GM19452 (cell line): ENCODE results near the gene KCNJ8.
"Not testable (repeated sequence)": the region's sequence is repeated elsewhere in the genome, so short reads cannot be mapped to it uniquely, and the experiment has no call there.

ENCODE experiments used
- ATAC-seq: cut with Tn5 transposase; IDR thresholded peaks from one replicate; pipeline ENCODE4 v1.9.1; 2021; ENCODE audit not compliant: unreplicated experiment

The KCNJ8 gene

DNA sequence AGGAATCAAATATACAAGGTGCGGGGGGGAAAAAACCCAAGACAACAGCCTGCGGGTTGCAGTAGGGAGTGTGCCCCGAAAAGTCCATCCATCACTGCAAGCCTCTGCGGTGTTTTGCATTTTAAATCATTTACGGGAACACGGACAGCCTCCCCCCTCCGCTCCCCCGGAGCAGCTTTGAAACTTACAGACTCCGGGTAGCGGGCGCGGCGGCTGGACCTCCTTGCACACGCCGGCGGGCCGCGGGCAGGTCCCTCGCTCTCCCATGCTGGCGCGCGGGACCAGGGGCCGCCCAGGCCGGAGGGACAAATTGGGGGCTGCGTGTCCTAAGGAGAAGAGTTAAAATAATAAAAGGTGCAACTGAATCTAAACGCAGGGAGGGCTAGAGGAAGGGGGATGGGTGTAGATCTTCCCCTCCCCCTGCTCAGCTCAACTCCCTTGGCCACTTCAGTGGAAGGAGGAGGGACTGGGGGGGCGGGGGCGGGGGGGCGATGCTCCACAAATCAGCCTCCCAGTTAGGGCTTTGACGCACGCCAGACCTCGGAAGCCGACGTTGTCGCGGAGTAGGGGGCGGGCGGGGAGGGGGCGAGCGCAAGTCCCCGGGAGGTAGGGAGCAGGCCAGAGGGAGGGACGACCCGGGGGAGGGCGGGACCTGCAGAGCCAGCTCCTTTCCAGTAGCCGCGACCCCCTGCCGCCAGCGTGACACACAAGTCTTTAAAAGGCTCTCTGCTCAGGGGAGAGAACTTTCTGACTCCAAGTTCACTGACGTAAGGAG, at the start of gene KCNJ8:
Gene KCNJ8 (minus strand): TSS at position 349 of the 775 bp plus-strand sequence. CDS start 1,090 bp downstream, outside the sequence.
- no peak for ATAC-seq

DNA sequence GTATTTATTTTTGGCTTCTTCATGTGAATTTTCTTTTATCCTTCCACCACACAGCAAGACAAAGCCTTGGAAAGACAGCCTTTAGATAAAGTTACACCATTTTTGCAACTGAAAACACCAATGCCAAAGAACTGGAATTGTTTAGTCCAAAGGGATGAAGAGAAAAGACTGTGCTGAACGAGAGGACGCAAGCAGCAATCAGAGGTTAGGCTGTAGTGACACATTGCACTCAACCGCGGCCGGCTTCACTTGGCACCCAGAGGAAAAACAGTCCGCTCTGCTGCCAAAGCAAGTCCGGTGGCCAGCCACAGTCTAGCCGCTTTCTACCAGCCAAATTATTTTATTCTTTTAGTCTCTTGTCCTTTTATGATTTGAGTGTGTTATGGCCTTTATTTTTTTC, 49.1 kb upstream of the KCNJ8 start:
- no peak for ATAC-seq

- no peak for ATAC-seq
These were observed 45.2 kb upstream of the KCNJ8 start for GRCh38 chr12:21819678-21820077.

GRCh38 chr12:21819236-21819635, 44.7 kb upstream of the KCNJ8 start:
- no peak for ATAC-seq

DNA sequence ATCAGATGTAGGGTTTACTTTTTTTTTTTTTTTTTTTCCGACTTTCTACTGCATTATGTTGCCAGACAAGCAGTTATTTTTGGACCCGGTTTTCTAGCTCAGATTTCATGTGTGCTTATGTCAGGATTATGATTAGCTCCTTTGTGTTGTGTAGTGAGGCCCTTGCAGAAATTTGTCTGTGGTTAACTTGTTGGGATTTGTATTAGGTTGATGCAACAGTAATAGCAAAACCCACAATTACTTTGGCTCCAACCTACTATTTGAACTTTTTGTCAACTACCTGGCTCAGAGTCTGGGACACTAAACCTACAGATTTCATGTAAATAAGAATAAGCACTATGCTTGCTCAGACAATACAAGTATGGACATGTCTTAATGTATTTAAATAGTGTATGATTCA, 44.1 kb upstream of the KCNJ8 start:
- no peak for ATAC-seq

DNA sequence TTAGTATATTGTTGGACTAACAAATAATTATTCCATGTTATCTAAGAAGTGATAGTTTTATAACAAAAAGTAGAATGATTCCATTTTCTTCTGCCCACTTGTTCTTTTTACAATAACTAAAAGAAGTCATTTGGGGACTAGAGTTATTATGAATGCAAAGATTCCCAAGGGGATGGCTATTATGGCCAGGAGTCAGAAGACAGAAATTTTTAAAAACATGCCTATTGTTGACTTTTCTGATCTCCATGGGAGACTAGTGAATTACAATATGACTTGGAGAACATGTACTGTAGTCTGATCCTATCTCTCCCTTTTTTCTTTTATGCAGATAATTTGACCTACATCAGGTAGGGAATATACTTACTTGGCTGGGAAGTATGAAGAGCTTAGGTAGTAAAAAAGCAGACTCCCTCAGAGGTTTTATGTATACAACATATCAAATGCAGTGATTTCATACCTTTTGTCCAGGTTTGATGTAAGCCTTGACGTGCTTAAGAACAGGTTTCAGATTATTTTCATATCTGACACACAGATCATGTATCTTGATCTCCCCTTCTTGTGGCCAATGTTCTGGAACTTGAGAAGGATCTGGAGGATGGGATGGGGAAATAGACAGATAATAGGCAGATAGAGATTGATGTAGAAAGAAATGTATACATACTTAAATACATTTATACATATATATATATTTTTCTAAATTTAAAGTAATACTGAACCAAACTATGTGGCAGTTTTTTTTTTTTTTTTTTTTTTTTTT, 41.0 kb upstream of the KCNJ8 start:
- ATAC-seq = no peak

- no peak for ATAC-seq
These were observed 40.3 kb upstream of the KCNJ8 start for GRCh38 chr12:21814814-21815213.

GRCh38 chr12:21814327-21814726, 39.8 kb upstream of the KCNJ8 start:
- no peak for ATAC-seq

- ATAC-seq = no peak
These were observed 39.2 kb upstream of the KCNJ8 start for GRCh38 chr12:21813751-21814150.

- ATAC-seq = no peak
These were observed 38.6 kb upstream of the KCNJ8 start for GRCh38 chr12:21813125-21813524.

DNA sequence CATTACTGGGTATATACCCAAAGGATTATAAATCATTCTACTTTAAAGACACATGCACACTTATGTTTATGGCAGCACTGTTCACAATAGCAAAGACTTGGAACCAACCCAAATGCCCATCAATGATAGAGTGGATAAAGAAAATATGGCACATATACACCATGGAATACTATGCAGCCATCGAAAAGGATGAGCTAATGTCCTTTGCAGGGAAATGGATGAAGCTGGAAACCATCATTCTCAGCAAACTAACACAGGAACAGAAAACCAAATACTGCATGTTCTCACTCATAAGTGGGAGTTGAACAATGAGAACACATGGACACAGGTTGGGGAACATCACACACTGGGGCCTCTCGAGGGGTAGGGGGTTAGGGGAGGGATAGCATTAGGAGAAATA, 37.8 kb upstream of the KCNJ8 start:
- not testable (repeated sequence) for ATAC-seq

DNA sequence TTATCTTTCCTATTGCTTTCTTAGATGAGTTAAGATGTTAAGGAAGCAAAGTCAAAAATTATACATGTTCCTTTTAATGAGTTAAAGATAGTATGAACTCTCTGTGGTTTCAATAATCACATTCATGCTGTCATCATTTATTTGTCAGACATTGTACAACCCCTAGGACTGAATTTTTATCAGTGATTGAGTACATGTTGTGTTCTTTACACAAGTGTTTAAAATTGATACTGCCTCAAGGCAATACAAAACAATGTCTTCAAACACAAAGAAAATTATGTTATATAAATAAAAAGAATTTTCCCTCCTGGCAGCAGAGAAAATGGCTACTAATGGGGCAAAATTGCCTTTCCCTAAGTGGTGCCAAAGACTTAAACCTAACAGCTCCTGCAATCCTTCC, 34.6 kb upstream of the KCNJ8 start:
- no peak for ATAC-seq

DNA sequence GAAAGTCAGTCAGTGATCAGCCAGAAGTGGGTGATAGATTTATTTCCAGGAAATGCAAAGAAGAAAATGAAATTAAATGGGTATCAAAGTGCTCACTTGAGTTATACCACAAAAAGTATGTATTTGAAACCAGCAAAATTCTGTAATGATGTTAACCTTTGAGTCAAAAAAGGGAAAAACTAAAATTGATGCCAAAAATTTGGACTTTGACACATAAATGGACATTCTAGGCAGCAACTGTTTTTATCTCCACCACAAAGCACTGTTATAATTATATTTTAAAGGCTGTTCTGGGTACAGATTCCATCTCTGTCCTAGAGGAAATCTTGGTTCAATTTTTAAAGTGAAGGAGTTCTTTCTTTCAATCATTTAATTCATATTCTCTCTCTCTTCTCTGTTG, 31.7 kb upstream of the KCNJ8 start:
- ATAC-seq = no peak

- ATAC-seq = no peak
These were observed 27.2 kb upstream of the KCNJ8 start for GRCh38 chr12:21801522-21802288.

GRCh38 chr12:21800011-21800410, 25.5 kb upstream of the KCNJ8 start:
- no peak for ATAC-seq

- ATAC-seq = no peak
These were observed 23.0 kb upstream of the KCNJ8 start for GRCh38 chr12:21797539-21797938.

- no peak for ATAC-seq
These were observed 21.3 kb upstream of the KCNJ8 start for GRCh38 chr12:21795648-21796328.

DNA sequence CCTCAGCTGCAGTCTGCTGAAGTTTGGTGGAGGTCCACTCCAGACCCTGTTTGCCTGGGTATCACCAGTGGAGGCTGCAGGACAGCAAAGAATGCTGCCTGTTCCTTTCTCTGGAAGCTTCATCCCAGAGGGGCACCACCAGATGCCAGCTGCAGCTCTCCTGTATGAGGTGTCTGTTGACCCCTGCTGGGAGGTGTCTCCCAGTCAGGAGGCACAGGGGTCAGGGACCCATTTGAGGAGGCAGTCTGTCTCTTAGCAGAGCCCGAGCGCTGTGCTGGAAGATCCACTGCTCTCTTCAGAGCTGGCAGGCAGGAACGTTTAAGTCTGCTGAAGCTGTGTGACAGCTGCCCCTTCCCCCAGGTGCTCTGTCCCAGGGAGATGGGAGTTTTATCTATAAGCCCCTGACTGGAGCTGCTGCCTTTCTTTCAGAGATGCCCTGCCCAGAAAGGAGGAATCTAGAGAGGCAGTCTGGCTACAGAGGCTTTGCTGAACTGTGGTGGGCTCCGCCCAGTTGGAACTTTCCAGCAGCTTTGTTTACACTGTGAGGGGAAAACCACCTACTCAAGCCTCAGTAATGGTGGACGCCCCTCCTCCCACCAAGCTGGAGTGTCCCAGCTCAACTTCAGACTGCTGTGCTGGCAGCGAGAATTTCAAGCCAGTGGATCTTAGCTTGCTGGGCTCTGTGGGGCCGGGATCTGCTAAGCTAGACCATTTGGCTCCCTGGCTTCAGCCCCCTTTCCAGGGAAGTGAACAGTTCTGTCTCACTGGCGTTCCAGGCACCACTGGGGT, 20.5 kb upstream of the KCNJ8 start:
- ATAC-seq = not testable (repeated sequence)

GRCh38 chr12:21789687-21790086, 15.2 kb upstream of the KCNJ8 start:
- ATAC-seq = not testable (repeated sequence)
